Measurements from ENCODE around the gene OR4S1.
"Not testable (repeated sequence)": the region's sequence is repeated elsewhere in the genome, so short reads cannot be mapped to it uniquely, and the experiment has no call there.

The OR4S1 gene

GRCh38 chr11:48305923-48306322 is at the start of gene OR4S1:
Gene OR4S1 (plus strand): TSS chr11:48306223. CDS start chr11:48306223, 0 bp downstream.
- no peak for DNase-seq (ENCODE audit: low read depth)

- no peak for DNase-seq (ENCODE audit: low read depth)
Observed at GRCh38 chr11:48261600-48261999, 44.4 kb upstream of the OR4S1 start.

GRCh38 chr11:48263423-48263911 is 42.6 kb upstream of the OR4S1 start, which contains the start of gene OR4X1:
Gene OR4X1 (plus strand): TSS chr11:48263861. CDS start chr11:48263861, 0 bp downstream.
- no peak for DNase-seq (ENCODE audit: low read depth)

GRCh38 chr11:48270621-48271020 is 35.4 kb upstream of the OR4S1 start:
- no peak for DNase-seq (ENCODE audit: low read depth)

GRCh38 chr11:48272606-48273005 is 33.4 kb upstream of the OR4S1 start:
- no peak for DNase-seq (ENCODE audit: low read depth)

- peak; percentile 20 for DNase-seq (ENCODE audit: low read depth)
Observed at GRCh38 chr11:48307760-48308386, 1.9 kb downstream of the OR4S1 start.

GRCh38 chr11:48313590-48313989 is 7.6 kb downstream of the OR4S1 start:
- not testable (repeated sequence) for DNase-seq (ENCODE audit: low read depth)

GRCh38 chr11:48319813-48320212 is 13.8 kb downstream of the OR4S1 start:
- not testable (repeated sequence) for DNase-seq (ENCODE audit: low read depth)

- not testable (repeated sequence) for DNase-seq (ENCODE audit: low read depth)
Observed at GRCh38 chr11:48324620-48325019, 18.6 kb downstream of the OR4S1 start, which contains the start of gene OR4C3. Gene OR4C3 (plus strand): TSS chr11:48324920. CDS start chr11:48325022, 102 bp downstream.

- no peak for DNase-seq (ENCODE audit: low read depth)
Observed at GRCh38 chr11:48341466-48341865, 35.4 kb downstream of the OR4S1 start.

- DNase-seq (ENCODE audit: low read depth) = not testable (repeated sequence)
Observed at GRCh38 chr11:48342505-48342904, 36.5 kb downstream of the OR4S1 start.

GRCh38 chr11:48346286-48346685 is 40.3 kb downstream of the OR4S1 start:
- not testable (repeated sequence) for DNase-seq (ENCODE audit: low read depth)

GRCh38 chr11:48354013-48354412 is 48.0 kb downstream of the OR4S1 start:
- no peak for DNase-seq (ENCODE audit: low read depth)

GRCh38 chr11:48354677-48355076 is 48.7 kb downstream of the OR4S1 start:
- DNase-seq (ENCODE audit: low read depth) = no peak
